Effector memory CD8-positive, alpha-beta T cell (primary cell): Measurements from ENCODE around the gene OR2K2.
"Not testable (repeated sequence)": the region's sequence is repeated elsewhere in the genome, so short reads cannot be mapped to it uniquely, and the experiment has no call there.

Experiments used
- ATAC-seq: fragments of 150-1000 bp; cut with Tn5 transposase; replicated peaks from 2 replicates; pipeline ENCODE4 v1.10.0; 2021; ENCODE audit warnings: mild to moderate bottlenecking, moderate library complexity
- DNase-seq, 3 experiments: peaks; one replicate each; pipeline ENCODE4 v3.0.0; 2021
- H3K27ac Mint-ChIP-seq, 2 donors: one replicate each; pipeline ENCODE4 v1.8.0; 2022; ENCODE audit warnings: mild to moderate bottlenecking in 2 of 2, mixed read lengths in 2 of 2, moderate library complexity in 2 of 2
- H3K27me3 Mint-ChIP-seq, 2 donors: one replicate each; pipeline ENCODE4 v1.8.0; 2022; ENCODE audit warnings: mixed read lengths in 2 of 2
- H3K36me3 Mint-ChIP-seq: one replicate; pipeline ENCODE4 v1.8.0; 2022; ENCODE audit warnings: mild to moderate bottlenecking, moderate library complexity, mixed read lengths; ENCODE audit not compliant: insufficient read depth
- H3K4me1 Mint-ChIP-seq, 2 donors: one replicate each; pipeline ENCODE4 v1.8.0; 2022; ENCODE audit warnings: low read depth in 2 of 2, mixed read lengths in 2 of 2
- H3K4me3 Mint-ChIP-seq, 2 donors: one replicate each; pipeline ENCODE4 v1.8.0; 2022; ENCODE audit warnings: mild to moderate bottlenecking in 2 of 2, mixed read lengths in 2 of 2, moderate library complexity in 2 of 2
- H3K9me3 Mint-ChIP-seq, 2 donors: one replicate each; pipeline ENCODE4 v1.8.0; 2022; ENCODE audit warnings: mixed read lengths in 2 of 2

Gene OR2K2

GRCh38 chr9:111282845-111283244 is 47.2 kb downstream of the OR2K2 start:
- Mint-ChIP-seq H3K9me3 (peaks cover 0 to 2% of the 10 kb centered on the region in 2 donors), H3K36me3 (no peaks in the 10 kb centered on the region), H3K4me3 (no peak overlapping the region), H3K27me3 (peaks cover 12 to 14% of the 10 kb centered on the region in 2 donors), H3K27ac (no peak overlapping the region), H3K4me1 (no peaks in the 10 kb centered on the region)
- ATAC-seq: no peak
- DNase-seq: no peak

- H3K27ac Mint-ChIP-seq, H3K9me3 Mint-ChIP-seq, H3K36me3 Mint-ChIP-seq, DNase-seq, ATAC-seq, H3K4me3 Mint-ChIP-seq, H3K4me1 Mint-ChIP-seq: not testable (repeated sequence)
- H3K27me3 Mint-ChIP-seq: peaks cover 14 to 18% of the 10 kb centered on the region in 2 donors
These were observed 49.2 kb downstream of the OR2K2 start for GRCh38 chr9:111280795-111281194.
